Measurements from ENCODE around the gene HMGCLL1.

HMGCLL1 gene

DNA sequence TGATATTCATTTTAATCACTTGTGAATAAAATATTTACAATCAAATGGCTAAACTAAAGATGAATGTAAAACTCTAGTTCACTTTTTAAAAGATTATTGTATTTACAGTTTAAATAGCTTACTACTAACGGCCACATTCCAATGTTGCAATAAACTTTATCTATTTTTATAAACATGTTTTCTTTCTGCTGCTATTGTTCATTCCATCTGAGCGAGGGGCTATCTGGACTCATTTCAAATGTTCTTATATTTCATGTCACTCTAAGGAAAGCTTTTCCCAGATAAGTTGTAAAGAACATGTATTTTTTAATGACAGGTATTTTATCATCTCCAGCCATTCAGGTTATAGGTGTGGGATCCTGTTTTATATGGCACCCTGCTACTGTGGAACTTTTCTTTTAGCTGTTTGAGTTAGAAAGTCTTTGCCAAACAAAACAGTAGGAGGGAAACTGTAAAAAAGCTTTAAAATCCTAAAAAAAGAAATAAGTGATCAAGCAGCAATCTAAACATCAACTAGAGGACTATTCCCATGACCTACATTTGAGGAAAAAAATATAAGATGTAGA is 42.5 kb downstream of the HMGCLL1 start:
- DNase-seq (no peak), ATAC-seq (ENCODE audit: insufficient read depth, low read depth) (no peak)
- no peaks in the 10 kb centered on the region for H4K20me1 ChIP-seq (ENCODE audit: insufficient read depth, low read length)
- TF ChIP-seq, protein P1, sequence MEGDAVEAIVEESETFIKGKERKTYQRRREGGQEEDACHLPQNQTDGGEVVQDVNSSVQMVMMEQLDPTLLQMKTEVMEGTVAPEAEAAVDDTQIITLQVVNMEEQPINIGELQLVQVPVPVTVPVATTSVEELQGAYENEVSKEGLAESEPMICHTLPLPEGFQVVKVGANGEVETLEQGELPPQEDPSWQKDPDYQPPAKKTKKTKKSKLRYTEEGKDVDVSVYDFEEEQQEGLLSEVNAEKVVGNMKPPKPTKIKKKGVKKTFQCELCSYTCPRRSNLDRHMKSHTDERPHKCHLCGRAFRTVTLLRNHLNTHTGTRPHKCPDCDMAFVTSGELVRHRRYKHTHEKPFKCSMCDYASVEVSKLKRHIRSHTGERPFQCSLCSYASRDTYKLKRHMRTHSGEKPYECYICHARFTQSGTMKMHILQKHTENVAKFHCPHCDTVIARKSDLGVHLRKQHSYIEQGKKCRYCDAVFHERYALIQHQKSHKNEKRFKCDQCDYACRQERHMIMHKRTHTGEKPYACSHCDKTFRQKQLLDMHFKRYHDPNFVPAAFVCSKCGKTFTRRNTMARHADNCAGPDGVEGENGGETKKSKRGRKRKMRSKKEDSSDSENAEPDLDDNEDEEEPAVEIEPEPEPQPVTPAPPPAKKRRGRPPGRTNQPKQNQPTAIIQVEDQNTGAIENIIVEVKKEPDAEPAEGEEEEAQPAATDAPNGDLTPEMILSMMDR (IDR thresholded peaks at IDR 0.05; ENCODE audit: borderline replicate concordance, extremely low read depth, low read length, poor library complexity, severe bottlenecking), result no peak
- no peak for TF ChIP-seq EZH2 (IDR thresholded peaks at IDR 0.05; ENCODE audit: borderline replicate concordance, low read depth, low read length, severe bottlenecking)
- H3K36me3 ChIP-seq (ENCODE audit: insufficient read depth, low read length), result no peaks in the 10 kb centered on the region
- no peak overlapping the region for H2AFZ ChIP-seq (ENCODE audit: low read depth, low read length)
- H3K79me2 ChIP-seq (ENCODE audit: insufficient read depth, low read length), result no peaks in the 10 kb centered on the region
- no peak overlapping the region for H3K4me3 ChIP-seq (ENCODE audit: low read depth in 1 of 2, low read length in 2 of 2)
- no peaks in the 10 kb centered on the region for H3K27me3 ChIP-seq (ENCODE audit: insufficient read depth, low read length, poor library complexity)
- H3K9ac ChIP-seq (ENCODE audit: low read depth, low read length), result no peak overlapping the region
- H3K4me1 ChIP-seq (ENCODE audit: insufficient read depth, low read length), result no peaks in the 10 kb centered on the region
- H3K9me3 ChIP-seq (ENCODE audit: insufficient read depth, low read length, severe bottlenecking), result no peaks in the 10 kb centered on the region
- no peak overlapping the region for H3K4me2 ChIP-seq (ENCODE audit: insufficient read depth, low read length)
- H3K27ac ChIP-seq (ENCODE audit: low read length), result no peak overlapping the region

DNA sequence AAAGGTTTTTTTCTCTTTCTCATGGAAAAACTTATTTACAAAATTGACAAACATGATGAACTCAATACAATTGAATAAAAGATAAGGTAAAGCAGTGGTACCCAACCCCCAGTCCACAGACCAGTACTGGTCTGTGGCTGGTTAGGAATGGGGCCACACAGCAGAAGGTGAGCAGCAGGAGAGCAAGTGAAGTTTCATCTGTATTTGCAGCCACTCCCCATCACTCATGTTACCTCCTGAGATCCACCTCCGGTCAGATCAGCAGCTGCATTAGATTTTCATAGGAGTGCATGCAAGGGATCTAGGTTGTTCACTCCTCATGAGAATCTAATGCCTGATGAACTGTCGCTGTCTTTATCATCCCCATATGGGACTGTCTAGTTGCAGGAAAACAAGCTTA is 47.5 kb downstream of the HMGCLL1 start:
- H2AFZ ChIP-seq (ENCODE audit: low read depth, low read length), result no peak overlapping the region
- H3K9me3 ChIP-seq (ENCODE audit: insufficient read depth, low read length, severe bottlenecking), result no peaks in the 10 kb centered on the region
- DNase-seq, result no peak
- no peaks in the 10 kb centered on the region for H4K20me1 ChIP-seq (ENCODE audit: insufficient read depth, low read length)
- H3K9ac ChIP-seq (ENCODE audit: low read depth, low read length), result no peak overlapping the region
- H3K36me3 ChIP-seq (ENCODE audit: insufficient read depth, low read length), result no peaks in the 10 kb centered on the region
- H3K4me2 ChIP-seq (ENCODE audit: insufficient read depth, low read length), result no peak overlapping the region
- no peaks in the 10 kb centered on the region for H3K27me3 ChIP-seq (ENCODE audit: insufficient read depth, low read length, poor library complexity)
- H3K27ac ChIP-seq (ENCODE audit: low read length), result no peak overlapping the region
- H3K4me3 ChIP-seq (ENCODE audit: low read depth in 1 of 2, low read length in 2 of 2), result no peak overlapping the region
- ATAC-seq (ENCODE audit: insufficient read depth, low read depth), result no peak
- H3K4me1 ChIP-seq (ENCODE audit: insufficient read depth, low read length), result no peaks in the 10 kb centered on the region
- TF ChIP-seq, protein P1 (IDR thresholded peaks at IDR 0.05; ENCODE audit: borderline replicate concordance, extremely low read depth, low read length, poor library complexity, severe bottlenecking), result no peak
- TF ChIP-seq EZH2 (IDR thresholded peaks at IDR 0.05; ENCODE audit: borderline replicate concordance, low read depth, low read length, severe bottlenecking), result no peak
- H3K79me2 ChIP-seq (ENCODE audit: insufficient read depth, low read length), result no peaks in the 10 kb centered on the region

DNA sequence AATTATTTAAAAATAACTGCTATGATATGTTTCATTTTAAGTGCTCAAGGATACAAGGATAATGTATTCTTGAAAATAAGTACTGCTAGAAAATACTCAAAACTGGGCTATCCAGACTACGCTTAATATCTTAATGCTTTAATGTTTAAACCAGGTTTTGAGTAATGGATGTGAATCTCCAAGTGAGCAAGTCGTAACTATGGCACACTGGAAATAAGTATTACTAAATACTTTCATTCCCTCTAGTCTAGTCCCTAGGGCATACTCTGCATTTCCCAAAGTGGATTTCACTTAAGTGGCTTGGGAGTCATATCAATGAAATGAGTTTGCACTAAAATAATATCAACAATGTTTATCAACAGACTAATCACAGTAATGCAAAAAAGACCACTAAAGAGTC is 48.1 kb downstream of the HMGCLL1 start:
- TF ChIP-seq, protein P1 (IDR thresholded peaks at IDR 0.05; ENCODE audit: borderline replicate concordance, extremely low read depth, low read length, poor library complexity, severe bottlenecking), result no peak
- TF ChIP-seq EZH2 (IDR thresholded peaks at IDR 0.05; ENCODE audit: borderline replicate concordance, low read depth, low read length, severe bottlenecking), result no peak
- H4K20me1 ChIP-seq (ENCODE audit: insufficient read depth, low read length), result no peaks in the 10 kb centered on the region

More for the DNA sequence above, 48.1 kb downstream of the HMGCLL1 start:
- no peaks in the 10 kb centered on the region for H3K9me3 ChIP-seq (ENCODE audit: insufficient read depth, low read length, severe bottlenecking)
- H3K79me2 ChIP-seq (ENCODE audit: insufficient read depth, low read length), result no peaks in the 10 kb centered on the region
- no peaks in the 10 kb centered on the region for H3K36me3 ChIP-seq (ENCODE audit: insufficient read depth, low read length)
- H3K27me3 ChIP-seq (ENCODE audit: insufficient read depth, low read length, poor library complexity), result no peaks in the 10 kb centered on the region
- no peak overlapping the region for H3K4me2 ChIP-seq (ENCODE audit: insufficient read depth, low read length)
- no peak overlapping the region for H3K9ac ChIP-seq (ENCODE audit: low read depth, low read length)
- no peak overlapping the region for H3K4me3 ChIP-seq (ENCODE audit: low read depth in 1 of 2, low read length in 2 of 2)
- DNase-seq, result no peak
- H2AFZ ChIP-seq (ENCODE audit: low read depth, low read length), result no peak overlapping the region
- H3K27ac ChIP-seq (ENCODE audit: low read length), result no peak overlapping the region
- ATAC-seq (ENCODE audit: insufficient read depth, low read depth), result no peak
- no peaks in the 10 kb centered on the region for H3K4me1 ChIP-seq (ENCODE audit: insufficient read depth, low read length)

Measured in DND-41 (cell line).